NCI-H345 treated with DMSO at 0.1 percent for 48 hours (cell line): Measurements from ENCODE around the gene MYZAP.
A peak's percentile ranks its signal among the peaks of the same experiment; 100 is the strongest.

Experiments
- DNase-seq: peaks from one replicate; lab custom pipeline; 2025; ENCODE audit not compliant: unreplicated experiment; lab: John Stamatoyannopoulos, UW

The MYZAP gene

GRCh38 chr15:57561041-57561711, 30.5 kb upstream of the MYZAP start:
- DNase-seq: peak; percentile 31

GRCh38 chr15:57562196-57562769, 29.4 kb upstream of the MYZAP start:
- no peak for DNase-seq

GRCh38 chr15:57563416-57563815, 28.3 kb upstream of the MYZAP start:
- no peak for DNase-seq

GRCh38 chr15:57565311-57565710, 26.4 kb upstream of the MYZAP start:
- no peak for DNase-seq

- DNase-seq: no peak
Measured at GRCh38 chr15:57566834-57567233, 24.9 kb upstream of the MYZAP start.

- no peak for DNase-seq
Measured at GRCh38 chr15:57567891-57568290, 23.8 kb upstream of the MYZAP start.

GRCh38 chr15:57568299-57568698, 23.4 kb upstream of the MYZAP start:
- no peak for DNase-seq

GRCh38 chr15:57570340-57570739, 21.4 kb upstream of the MYZAP start:
- DNase-seq: no peak

- DNase-seq: no peak
Measured at GRCh38 chr15:57570994-57571393, 20.7 kb upstream of the MYZAP start.

- no peak for DNase-seq
Measured at GRCh38 chr15:57571725-57572124, 20.0 kb upstream of the MYZAP start.

GRCh38 chr15:57572468-57572867, 19.2 kb upstream of the MYZAP start:
- no peak for DNase-seq

GRCh38 chr15:57573151-57573550, 18.6 kb upstream of the MYZAP start:
- no peak for DNase-seq

GRCh38 chr15:57575363-57575762, 16.3 kb upstream of the MYZAP start:
- no peak for DNase-seq

GRCh38 chr15:57578288-57578900, 13.3 kb upstream of the MYZAP start:
- no peak for DNase-seq

- DNase-seq: no peak
Measured at GRCh38 chr15:57580428-57580827, 11.3 kb upstream of the MYZAP start.

GRCh38 chr15:57580866-57581265, 10.8 kb upstream of the MYZAP start:
- no peak for DNase-seq

GRCh38 chr15:57582090-57582489, 9.6 kb upstream of the MYZAP start:
- DNase-seq: no peak

- DNase-seq: no peak
Measured at GRCh38 chr15:57583282-57583681, 8.4 kb upstream of the MYZAP start.

GRCh38 chr15:57583720-57584119, 8.0 kb upstream of the MYZAP start:
- DNase-seq: no peak

GRCh38 chr15:57586661-57587424, 4.9 kb upstream of the MYZAP start:
- no peak for DNase-seq

GRCh38 chr15:57589281-57589680, 2.4 kb upstream of the MYZAP start:
- DNase-seq: no peak

GRCh38 chr15:57589754-57590153, 1.9 kb upstream of the MYZAP start:
- DNase-seq: no peak
